ENCODE data around the gene DYNLT2. TPM values are rescaled to one million over a fixed set of nuclear protein-coding genes. Genes with fewer than 3 reads are reported as not detected.
"Not testable (repeated sequence)": the region's sequence is repeated elsewhere in the genome, so short reads cannot be mapped to it uniquely, and the experiment has no call there.

DYNLT2 gene
- total RNA-seq, 1 donor from 2014 or later: 2.8 TPM

DNA sequence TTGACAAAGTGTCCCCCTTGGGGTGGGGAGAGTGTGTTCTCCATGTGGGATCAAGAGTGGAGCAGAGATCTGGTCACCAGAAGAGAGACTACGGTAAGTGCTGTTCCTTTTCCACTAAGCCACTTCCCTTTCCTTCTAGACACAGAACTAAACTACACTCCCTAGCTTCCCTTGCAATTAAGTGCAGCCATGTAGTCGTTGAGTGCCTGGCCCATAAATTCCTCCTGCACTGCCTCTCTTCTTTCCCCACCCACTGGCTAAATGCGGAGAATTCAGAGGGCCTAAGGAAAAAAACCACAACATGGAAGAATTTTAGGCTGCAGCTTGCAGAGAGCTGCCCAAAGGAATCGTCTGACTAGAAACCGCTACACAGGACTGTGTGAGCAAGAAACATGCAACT lies 51.1 kb downstream of the DYNLT2 start:
- no peak for DNase-seq

DNA sequence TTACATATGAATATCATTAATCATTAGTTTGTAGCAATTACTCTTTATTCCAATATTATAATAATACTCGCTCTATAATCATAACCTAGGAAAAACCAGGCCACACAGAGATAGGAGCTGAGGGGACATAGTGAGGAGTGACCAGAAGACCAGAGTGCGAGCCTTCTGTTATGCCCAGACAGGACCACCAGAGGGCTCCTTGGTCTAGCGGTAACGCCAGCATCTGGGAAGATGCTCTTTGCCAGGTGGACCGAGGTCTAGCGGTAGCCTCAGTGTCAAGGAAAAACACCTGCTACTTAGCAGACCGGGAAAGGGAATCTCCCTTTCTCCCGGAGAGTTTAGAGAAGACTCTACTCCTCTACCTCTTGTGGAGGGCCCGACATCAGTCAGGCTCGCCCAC lies 54.3 kb downstream of the DYNLT2 start:
- DNase-seq: not testable (repeated sequence)

DNA sequence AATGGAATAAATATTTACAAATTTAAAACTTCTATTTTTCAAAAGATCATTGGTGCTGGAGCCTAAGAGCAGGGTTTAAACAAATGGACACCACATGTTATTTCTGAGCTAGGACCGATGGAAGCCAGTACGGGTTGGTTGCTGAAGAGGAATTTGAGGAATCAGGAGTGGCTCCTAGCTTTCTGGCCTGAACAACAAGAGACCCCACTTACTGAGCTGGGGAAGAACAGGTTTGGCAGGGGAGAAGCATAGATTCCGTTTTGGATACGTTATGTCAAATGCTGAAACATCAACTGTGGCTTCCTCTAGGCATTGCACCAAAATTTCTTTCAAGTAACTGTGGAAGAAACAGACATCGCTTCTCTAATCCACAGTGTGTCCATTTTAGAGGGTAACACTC lies 56.2 kb downstream of the DYNLT2 start:
- no peak for DNase-seq

DNA sequence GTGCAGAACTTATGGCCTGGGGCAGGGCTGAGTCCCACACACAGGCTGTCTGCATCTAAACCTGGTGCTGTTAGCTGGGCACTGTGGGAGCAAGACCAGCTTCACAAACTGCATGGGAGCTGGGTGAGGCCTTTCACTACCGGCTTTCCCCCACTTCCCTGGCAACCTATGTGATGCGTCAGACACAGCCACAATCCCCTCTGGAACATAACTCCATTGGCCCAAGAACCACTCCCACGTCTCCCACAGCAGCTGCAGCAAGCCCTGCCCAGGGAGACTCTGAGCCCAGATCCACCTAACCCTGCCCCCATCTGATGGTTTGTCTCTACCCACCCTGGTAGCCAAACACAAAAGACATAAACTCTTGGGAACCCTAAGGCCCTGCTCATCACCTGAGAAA lies 58.9 kb downstream of the DYNLT2 start:
- DNase-seq: no peak

DNA sequence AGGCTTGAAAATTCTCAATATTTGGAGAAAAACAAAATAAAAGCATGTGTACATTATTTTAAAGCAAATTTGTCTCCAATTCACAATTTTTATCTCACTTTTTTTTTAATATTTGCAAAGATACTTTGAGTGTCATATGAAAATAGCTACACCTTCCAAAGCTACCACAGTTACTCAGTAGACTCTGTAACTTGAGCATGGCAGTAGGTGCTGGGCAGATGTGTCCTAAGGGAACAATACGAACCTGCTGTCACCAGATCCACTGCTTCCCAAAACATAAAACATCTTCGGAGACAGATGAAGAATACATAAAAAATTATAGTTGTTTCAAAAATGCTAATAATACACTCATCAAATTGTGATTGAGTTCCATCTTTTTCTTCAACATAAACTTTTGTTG lies 60.1 kb downstream of the DYNLT2 start:
- DNase-seq: no peak

Other genes with a start within 250 kb of the DYNLT2 start
- 31.5 TPM for gene WDR27, start 49.5 kb downstream of the DYNLT2 start, total RNA-seq
- gene C6orf120, start 49.4 kb downstream of the DYNLT2 start, total RNA-seq: 24.3 TPM
- gene PHF10, start 27.1 kb downstream of the DYNLT2 start, total RNA-seq: 29.5 TPM
- gene ERMARD, start 50 bp upstream of the DYNLT2 start, total RNA-seq: 25.3 TPM

Measured in occipital lobe (tissue), 2 donors.